CD14-positive monocyte (primary cell): ENCODE results near the gene RUNX2. TPM values are rescaled to one million over a fixed set of nuclear protein-coding genes. Genes with fewer than 3 reads are reported as not detected.

Experiments
- DNase-seq, 3 donors: peaks; one replicate each; pipeline ENCODE4 v3.0.0-alpha.2; 2011 to 2022
- H2AFZ ChIP-seq: 2 replicates; pipeline ENCODE4 v1.6.0; 2012; ENCODE audit warnings: mild to moderate bottlenecking, low read depth, low read length, inconsistent platforms; ENCODE audit not compliant: insufficient read depth, poor library complexity, severe bottlenecking
- H3K27ac ChIP-seq, 2 donors: 1 replicate in 1 of 2; 2 replicates in 1 of 2; pipeline ENCODE4 v1.5.1; 2012 to 2013; ENCODE audit warnings: low read length in 2 of 2, control low read depth in 1 of 2, inconsistent platforms in 1 of 2, low read depth in 1 of 2, mild to moderate bottlenecking in 1 of 2
- H3K27me3 ChIP-seq, 2 donors: one replicate each; pipeline versions ENCODE4 v1.6.0 to v1.6.1; 2011 to 2013; ENCODE audit warnings: low read length in 2 of 2; ENCODE audit not compliant: control insufficient read depth in 2 of 2, insufficient read depth in 2 of 2
- H3K36me3 ChIP-seq, 2 donors: replicated peaks in 1 of 2; 1 replicate in 1 of 2; 2 replicates in 1 of 2; pipeline versions ENCODE4 v1.5.1 to v1.6.1; 2012 to 2013; ENCODE audit warnings: low read length in 2 of 2, control low read depth in 1 of 2, inconsistent platforms in 1 of 2, mild to moderate bottlenecking in 1 of 2; ENCODE audit not compliant: insufficient read depth in 2 of 2, control insufficient read depth in 1 of 2
- H3K4me1 ChIP-seq, 2 donors: 1 replicate in 1 of 2; 2 replicates in 1 of 2; pipeline versions ENCODE4 v1.5.1 to v1.6.1; 2012 to 2013; ENCODE audit warnings: low read length in 2 of 2, control low read depth in 1 of 2, inconsistent platforms in 1 of 2, mild to moderate bottlenecking in 1 of 2, moderate library complexity in 1 of 2; ENCODE audit not compliant: insufficient read depth in 2 of 2, control insufficient read depth in 1 of 2
- H3K4me2 ChIP-seq: replicated peaks from 2 replicates; pipeline ENCODE3; 2012; ENCODE audit warnings: low read length, moderate library complexity, mild to moderate bottlenecking; ENCODE audit not compliant: poor library complexity, severe bottlenecking; ENCODE audit errors: extremely low read depth
- H3K4me3 ChIP-seq, 3 experiments: fragments of 200-600 bp in 1 of 3; sonication (generic) in 1 of 3; replicated peaks in 1 of 3; 1 replicate in 2 of 3; 2 replicates in 1 of 3; pipeline ENCODE4 v1.5.1; 2011 to 2013; ENCODE audit warnings: low read length in 3 of 3, mild to moderate bottlenecking in 3 of 3, control low read depth in 2 of 3, low read depth in 2 of 3, inconsistent platforms in 1 of 3, moderate library complexity in 1 of 3
- H3K79me2 ChIP-seq: 2 replicates; pipeline ENCODE4 v1.6.0; 2012; ENCODE audit warnings: mild to moderate bottlenecking, control low read depth, inconsistent platforms, low read length, moderate library complexity; ENCODE audit not compliant: insufficient read depth
- H3K9ac ChIP-seq: 2 replicates; pipeline ENCODE4 v1.6.0; 2017; ENCODE audit warnings: low read length, mild to moderate bottlenecking; ENCODE audit not compliant: insufficient read depth, poor library complexity, severe bottlenecking
- H3K9me3 ChIP-seq, 2 donors: replicated peaks in 1 of 2; 1 replicate in 1 of 2; 2 replicates in 1 of 2; pipeline versions ENCODE4 v1.5.1 to v1.6.1; 2012 to 2013; ENCODE audit warnings: low read length in 2 of 2, control low read depth in 1 of 2; ENCODE audit not compliant: control insufficient read depth in 1 of 2, insufficient read depth in 1 of 2
- H4K20me1 ChIP-seq: 2 replicates; pipeline ENCODE4 v1.6.0; 2012; ENCODE audit warnings: mild to moderate bottlenecking, low read length, control low read depth, moderate library complexity; ENCODE audit not compliant: insufficient read depth
- H3K27ac Mint-ChIP-seq, 7 donors: one replicate each; pipeline ENCODE4 v1.8.0; 2020; ENCODE audit warnings: mild to moderate bottlenecking in 7 of 7, mixed read lengths in 7 of 7, moderate library complexity in 6 of 7, inconsistent platforms in 2 of 7
- H3K27me3 Mint-ChIP-seq, 3 donors: one replicate each; pipeline ENCODE4 v1.8.0; 2021 to 2022; ENCODE audit warnings: low read depth in 3 of 3, mild to moderate bottlenecking in 3 of 3, mixed read lengths in 3 of 3, moderate library complexity in 3 of 3, inconsistent platforms in 1 of 3
- H3K36me3 Mint-ChIP-seq, 2 donors: one replicate each; pipeline ENCODE4 v1.8.0; 2020; ENCODE audit warnings: mixed read lengths in 2 of 2, inconsistent platforms in 1 of 2, mild to moderate bottlenecking in 1 of 2
- H3K4me1 Mint-ChIP-seq: one replicate; pipeline ENCODE4 v1.8.0; 2020; ENCODE audit warnings: mild to moderate bottlenecking, mixed read lengths
- H3K4me3 Mint-ChIP-seq, 2 donors: one replicate each; pipeline ENCODE4 v1.8.0; 2020; ENCODE audit warnings: mild to moderate bottlenecking in 2 of 2, mixed read lengths in 2 of 2, moderate library complexity in 1 of 2
- H3K9me3 Mint-ChIP-seq, 7 donors: one replicate each; pipeline ENCODE4 v1.8.0; 2020 to 2022; ENCODE audit warnings: mixed read lengths in 7 of 7, mild to moderate bottlenecking in 6 of 7, moderate library complexity in 6 of 7, inconsistent platforms in 2 of 7
- WGBS: methylation state at CpG from one replicate; pipeline ENCODE4 v1.1.5; 2013; ENCODE audit warnings: missing lambda C conversion rate; ENCODE audit not compliant: insufficient coverage; 5-methylcytosine and 5-hydroxymethylcytosine counted together
- intact Hi-C, 2 donors: fragments of 100-400 bp; cut with micrococcal nuclease; formaldehyde crosslinking; loops; one replicate each; pipeline versions ENCODE4 v1.15.0 to v1.15.1; 2023
- polyA plus RNA-seq, 3 donors: library from polyadenylated mRNA; depleted of rRNA in 1 of 3; unstranded in 2 of 3; stranded (reverse) in 1 of 3; fragments of 300-500 nt in 2 of 3; fragments of >200 nt in 1 of 3; fragmentation: Illumina TruSeq in 2 of 3; gene quantifications; 1 replicate in 2 of 3; 2 replicates in 1 of 3; pipeline ENCODE4 v1.2.3, GENCODE V29; 2012 to 2021
- TF ChIP-seq, protein P1 (sequence below): fragments of 200-600 bp; IDR thresholded peaks from one replicate; pipeline ENCODE4 v1.8.0; 2022; ENCODE audit warnings: antibody characterized with exemption, mild to moderate bottlenecking

Gene RUNX2
- polyA plus RNA-seq, 3 donors = 1.3 to 5.0 (median 2.5) TPM

DNA sequence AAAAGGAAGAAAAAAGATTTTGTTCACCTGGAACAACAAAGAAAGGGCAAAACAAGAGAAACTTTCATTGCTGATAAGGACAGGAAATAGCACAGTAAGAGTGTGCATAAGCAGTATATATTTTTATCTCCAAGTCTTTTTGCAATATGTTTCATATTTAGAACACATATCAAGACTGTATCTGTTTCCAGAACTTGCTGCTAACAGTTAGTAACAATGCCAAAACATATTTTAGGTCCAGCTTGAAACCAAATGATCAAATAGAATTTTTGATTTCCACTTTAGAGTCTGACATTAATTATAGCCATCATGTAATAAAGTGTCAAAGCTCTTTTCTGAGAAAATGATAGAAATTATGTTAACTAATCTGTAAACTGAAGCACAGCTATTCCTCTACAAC, 193.1 kb downstream of the RUNX2 start:
- peaks cover 18 to 32% of the 10 kb centered on the region in 2 donors for H3K36me3 Mint-ChIP-seq
- Histone ChIP-seq H3K9me3 (no peaks in the 10 kb centered on the region), H2AFZ (no peak overlapping the region), H3K4me3 (no peak overlapping the region), H3K79me2 (no peaks in the 10 kb centered on the region), H3K4me2 (no peak overlapping the region), H3K9ac (no peak overlapping the region), H3K27me3 (no peaks in the 10 kb centered on the region), H3K27ac (no peak overlapping the region), H3K36me3 (peaks cover 2 to 34% of the 10 kb centered on the region in 2 donors), H3K4me1 (no peaks in the 10 kb centered on the region), H4K20me1 (no peaks in the 10 kb centered on the region)
- H3K4me3 Mint-ChIP-seq = no peak overlapping the region
- H3K9me3 Mint-ChIP-seq = no peaks in the 10 kb centered on the region
- no peak for DNase-seq
- no peaks in the 10 kb centered on the region for H3K4me1 Mint-ChIP-seq
- TF ChIP-seq, protein P1, sequence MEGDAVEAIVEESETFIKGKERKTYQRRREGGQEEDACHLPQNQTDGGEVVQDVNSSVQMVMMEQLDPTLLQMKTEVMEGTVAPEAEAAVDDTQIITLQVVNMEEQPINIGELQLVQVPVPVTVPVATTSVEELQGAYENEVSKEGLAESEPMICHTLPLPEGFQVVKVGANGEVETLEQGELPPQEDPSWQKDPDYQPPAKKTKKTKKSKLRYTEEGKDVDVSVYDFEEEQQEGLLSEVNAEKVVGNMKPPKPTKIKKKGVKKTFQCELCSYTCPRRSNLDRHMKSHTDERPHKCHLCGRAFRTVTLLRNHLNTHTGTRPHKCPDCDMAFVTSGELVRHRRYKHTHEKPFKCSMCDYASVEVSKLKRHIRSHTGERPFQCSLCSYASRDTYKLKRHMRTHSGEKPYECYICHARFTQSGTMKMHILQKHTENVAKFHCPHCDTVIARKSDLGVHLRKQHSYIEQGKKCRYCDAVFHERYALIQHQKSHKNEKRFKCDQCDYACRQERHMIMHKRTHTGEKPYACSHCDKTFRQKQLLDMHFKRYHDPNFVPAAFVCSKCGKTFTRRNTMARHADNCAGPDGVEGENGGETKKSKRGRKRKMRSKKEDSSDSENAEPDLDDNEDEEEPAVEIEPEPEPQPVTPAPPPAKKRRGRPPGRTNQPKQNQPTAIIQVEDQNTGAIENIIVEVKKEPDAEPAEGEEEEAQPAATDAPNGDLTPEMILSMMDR = no peak
- intact Hi-C loops = no loop called here
- no peaks in the 10 kb centered on the region for H3K27me3 Mint-ChIP-seq
- H3K27ac Mint-ChIP-seq = no peak overlapping the region

DNA sequence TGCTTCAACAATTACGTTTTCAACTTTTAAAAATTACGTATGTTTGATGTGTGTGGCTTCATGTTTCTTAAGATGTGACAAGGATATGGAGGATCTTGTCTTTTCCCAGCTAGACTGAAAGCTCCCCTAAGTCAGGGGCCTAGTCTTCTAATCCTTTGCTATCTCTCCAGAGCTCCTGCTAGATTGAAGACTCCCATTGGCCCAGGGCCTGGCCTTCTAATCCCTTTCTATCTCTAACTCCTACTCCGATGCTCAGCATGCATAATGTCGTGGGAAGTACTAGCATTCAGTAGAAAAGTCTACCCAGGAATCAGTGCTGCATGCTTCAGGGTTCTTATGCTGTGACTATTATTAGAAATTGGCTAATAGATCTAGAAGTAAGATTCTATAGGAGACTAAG, 194.4 kb downstream of the RUNX2 start:
- Histone ChIP-seq H3K79me2 (no peaks in the 10 kb centered on the region), H4K20me1 (no peaks in the 10 kb centered on the region), H3K4me3 (no peak overlapping the region), H3K4me1 (no peaks in the 10 kb centered on the region), H3K9ac (no peak overlapping the region), H3K4me2 (no peak overlapping the region), H2AFZ (no peak overlapping the region), H3K27me3 (no peaks in the 10 kb centered on the region), H3K9me3 (no peaks in the 10 kb centered on the region), H3K36me3 (peaks cover 2 to 29% of the 10 kb centered on the region in 2 donors), H3K27ac (no peak overlapping the region)
- H3K4me1 Mint-ChIP-seq = no peaks in the 10 kb centered on the region
- H3K36me3 Mint-ChIP-seq = peaks cover 19 to 34% of the 10 kb centered on the region in 2 donors
- DNase-seq = no peak
- TF ChIP-seq, protein P1 = no peak
- no peaks in the 10 kb centered on the region for H3K27me3 Mint-ChIP-seq
- no CpG with 5 or more reads among the region's 4 CpGs for WGBS
- intact Hi-C loops = no loop called here
- no peak overlapping the region for H3K4me3 Mint-ChIP-seq
- peak overlapping the region in 1 of 7 donors; percentile 41 for H3K27ac Mint-ChIP-seq
- no peaks in the 10 kb centered on the region for H3K9me3 Mint-ChIP-seq
